HuH-7.5 (cell line): ENCODE results near the gene TSPEAR.

Experiments
- DNase-seq: peaks from one replicate; pipeline ENCODE4 v3.0.0; 2011; ENCODE audit warnings: low spot score

Gene TSPEAR

DNA sequence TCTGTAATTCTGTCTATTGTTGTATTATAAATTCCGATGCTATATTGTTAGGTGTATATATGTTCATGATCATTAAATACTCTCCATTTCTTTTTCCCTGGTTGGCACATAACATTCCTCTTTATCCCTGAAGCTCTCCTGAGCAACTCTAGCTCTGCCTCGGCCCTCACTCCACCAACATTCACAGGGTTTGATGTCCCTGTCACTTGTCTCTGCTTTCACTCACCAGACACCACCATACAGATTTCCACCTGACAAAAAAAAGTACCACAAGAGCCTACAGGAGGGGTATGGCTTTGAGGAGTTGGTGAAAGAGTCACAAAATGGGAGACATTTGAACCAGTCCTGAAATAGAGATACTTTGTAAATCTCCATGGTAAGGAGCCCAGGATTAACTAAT, 8.8 kb upstream of the TSPEAR start:
- no peak for DNase-seq

DNA sequence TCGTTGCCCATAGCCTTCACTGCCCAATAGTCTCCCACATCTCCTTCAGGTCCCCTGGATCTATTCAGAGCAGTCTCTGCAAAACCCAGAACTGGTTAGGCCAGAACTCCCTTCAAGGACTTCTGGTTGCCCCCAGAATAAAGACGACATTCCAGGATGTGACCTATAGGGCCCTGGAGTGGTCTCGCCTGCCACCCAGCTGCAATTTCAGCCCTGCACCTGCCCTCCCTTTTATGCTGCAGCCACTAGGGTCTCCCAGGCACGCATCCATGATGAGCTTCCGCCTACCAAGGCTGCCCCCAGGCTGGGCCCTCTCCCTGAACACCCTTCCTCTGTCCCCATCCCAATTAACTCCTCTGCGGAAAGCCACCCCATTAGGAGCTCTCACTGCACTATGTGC, 7.2 kb upstream of the TSPEAR start:
- DNase-seq: no peak

DNA sequence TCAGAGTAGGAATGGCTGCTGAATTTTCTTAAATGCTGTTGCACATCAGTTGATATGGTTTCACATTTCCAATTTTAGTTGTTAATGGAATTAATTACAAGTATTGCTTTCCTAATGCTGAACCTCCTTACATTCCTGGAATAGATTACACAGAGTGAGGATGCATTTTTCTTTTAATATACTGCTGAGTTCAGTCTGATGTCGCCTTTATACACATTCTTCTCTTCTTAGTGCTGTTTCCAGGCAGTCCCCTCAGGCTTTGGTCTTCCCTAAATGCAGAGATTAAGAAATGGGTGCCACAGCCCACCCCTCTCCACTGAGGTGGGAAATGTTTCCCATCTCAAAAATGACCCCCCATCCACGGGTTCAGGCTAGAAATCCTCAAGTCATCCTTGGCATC, 6.7 kb upstream of the TSPEAR start:
- no peak for DNase-seq

DNA sequence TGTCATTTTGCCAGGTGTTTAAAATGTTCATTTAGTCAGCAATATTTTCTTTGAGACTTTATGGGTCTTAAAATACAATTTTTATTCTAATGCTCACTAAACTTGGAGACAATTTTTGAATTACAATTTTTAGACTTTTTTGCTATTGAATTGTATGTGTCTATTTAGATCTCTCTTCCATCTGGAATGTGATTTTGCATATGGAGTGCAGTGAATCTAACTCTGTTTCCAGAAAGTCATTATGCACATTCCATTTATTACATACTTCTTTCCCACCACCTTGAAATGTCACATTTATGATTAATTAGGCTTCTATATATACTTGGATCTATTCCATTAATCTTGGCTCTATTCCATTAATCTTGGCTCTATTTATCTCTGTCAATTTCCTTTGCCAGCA, 5.6 kb upstream of the TSPEAR start:
- no peak for DNase-seq

DNA sequence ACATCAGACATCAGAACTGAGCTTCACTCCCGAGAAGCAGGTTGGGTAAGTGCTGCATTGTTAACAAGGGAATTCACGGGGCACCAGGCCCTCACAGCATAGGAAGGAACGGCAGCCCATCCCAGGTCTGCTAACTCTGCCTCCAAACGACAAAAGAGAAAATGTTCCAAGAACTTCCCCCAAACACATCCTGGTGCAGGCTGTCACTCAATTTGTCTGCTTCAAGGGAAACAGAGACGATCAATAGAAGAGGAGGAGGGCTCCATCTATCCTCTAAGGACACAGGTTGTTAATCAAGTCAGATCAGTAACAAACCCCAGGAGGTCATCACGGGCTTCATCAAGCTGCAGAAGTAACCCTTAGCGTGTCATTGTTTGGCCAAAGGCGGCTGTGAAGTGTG, 3.5 kb upstream of the TSPEAR start:
- DNase-seq: no peak

DNA sequence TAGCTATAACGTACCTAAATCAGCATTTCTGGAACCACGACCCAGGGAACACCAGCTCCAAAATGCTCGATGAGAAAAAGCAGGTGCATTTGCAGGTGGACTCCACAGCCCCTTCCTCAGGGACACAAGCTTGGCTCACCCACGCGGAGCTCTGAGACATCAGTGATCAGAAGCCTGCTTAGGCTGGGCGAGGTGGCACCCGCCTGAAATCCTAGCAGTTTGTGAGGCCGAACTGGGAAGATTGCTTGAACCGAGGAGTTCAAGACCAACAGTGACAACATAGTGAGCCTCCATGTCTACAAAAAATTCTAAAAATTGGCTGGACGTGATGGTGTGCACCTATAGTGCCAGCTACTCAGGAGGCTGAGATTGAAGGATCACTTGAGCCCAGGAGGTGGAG, 2.5 kb upstream of the TSPEAR start:
- DNase-seq: no peak

DNA sequence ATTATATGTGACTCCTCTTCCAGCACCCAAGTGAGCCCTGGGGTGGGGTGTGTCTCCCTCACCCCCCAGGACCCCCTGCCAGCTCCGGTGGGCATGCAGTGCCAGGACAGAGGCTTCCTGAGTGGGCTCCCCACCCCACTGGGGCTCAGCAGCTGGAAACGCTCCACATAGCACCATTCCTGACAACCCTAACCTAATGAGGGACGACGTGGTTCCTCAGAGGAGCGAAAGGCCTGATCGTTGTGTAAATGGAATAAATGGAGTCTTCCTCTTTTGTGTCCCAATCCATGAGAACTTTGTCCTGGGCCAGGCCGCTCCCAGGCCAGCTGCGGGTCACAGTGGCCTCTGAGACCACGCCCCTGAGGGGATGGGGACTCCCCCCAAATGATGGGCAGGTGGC, 1.8 kb upstream of the TSPEAR start:
- DNase-seq: no peak

DNA sequence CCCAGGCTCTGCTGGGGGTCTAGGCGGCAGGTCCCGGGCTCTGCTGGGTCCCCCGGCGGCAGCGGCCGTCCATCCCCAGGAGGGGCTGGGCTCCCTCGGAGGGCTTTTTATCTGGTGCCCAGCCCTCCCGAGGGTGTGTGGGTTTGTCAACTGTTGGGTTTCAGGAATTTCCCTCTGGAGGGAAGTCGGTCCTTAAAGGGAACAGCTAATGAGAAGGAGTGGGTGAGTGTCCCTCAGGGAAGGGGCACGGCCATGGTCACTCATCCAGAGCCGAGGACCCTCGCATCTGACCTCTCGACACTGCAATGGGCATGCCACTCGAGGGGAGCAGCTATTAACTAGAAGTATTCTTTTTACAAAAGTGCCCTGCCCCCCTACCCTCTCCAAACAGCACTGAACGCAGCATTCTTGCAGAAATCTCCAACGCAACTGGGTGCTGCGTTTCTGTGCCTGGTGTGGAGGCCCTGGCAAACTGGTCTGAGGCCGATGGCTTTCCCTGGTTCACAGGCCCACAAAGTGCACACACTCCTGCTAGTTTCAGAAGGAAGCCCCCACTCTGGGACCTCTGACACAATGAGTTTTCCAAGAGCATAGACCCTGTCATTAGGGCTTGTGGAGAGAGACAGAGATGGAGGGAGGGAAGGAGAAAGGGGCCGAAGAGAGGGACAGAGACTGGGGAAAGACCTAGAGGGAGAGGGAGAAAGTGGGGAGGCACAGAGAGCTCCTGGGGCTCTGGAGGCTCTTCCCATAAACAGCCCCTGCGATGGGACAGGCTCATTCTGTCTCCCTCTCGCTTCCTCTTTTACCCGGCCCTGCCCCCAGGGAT, 1.0 kb upstream of the TSPEAR start:
- no peak for DNase-seq

DNA sequence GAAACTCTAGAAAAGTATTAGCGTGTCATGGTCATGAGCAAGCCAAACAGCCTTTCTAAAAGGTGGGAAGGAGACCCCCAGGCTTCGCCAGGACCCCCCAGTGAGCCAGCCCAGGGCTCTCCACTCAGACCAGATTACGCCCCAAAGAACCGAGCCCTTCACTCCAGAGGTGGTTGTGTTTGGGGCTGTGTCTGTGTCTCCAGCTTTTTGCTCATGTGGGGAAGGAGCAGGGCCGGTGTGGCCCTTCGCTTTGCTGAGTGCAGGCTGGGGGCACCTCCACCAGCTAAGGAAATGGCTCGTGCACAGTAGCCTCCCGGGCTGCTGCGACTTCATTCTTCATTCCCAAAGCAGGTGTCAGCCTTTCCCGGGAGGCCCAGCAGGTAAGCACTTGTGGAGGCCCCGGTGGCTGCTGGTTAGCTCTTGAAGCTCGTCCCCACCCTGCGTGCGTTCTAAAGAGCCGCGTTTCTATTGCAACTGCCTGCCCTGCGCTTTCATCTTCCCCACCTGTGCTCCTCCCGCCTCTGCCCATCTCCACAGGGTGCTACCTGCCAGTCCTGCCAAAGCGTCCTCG, 531 bp downstream of the TSPEAR start:
- no peak for DNase-seq

DNA sequence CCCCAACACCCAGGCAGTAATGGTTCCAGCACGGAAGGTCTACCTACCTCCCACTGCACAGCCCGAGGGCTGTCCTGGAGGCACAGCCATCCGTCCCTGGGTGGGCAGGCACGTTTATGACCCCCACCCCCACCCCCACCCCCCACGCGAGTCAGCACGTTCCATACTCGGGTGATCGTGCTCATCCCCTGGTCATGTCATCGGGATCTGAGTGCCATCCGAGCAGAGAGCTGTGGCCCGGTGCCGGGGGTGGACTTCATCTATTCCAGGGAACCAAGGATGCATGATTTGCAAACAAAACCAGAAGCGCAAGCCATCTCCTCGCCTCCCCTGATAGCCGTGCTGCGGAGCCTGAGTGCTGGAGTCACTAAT, 1.1 kb downstream of the TSPEAR start:
- DNase-seq: no peak

DNA sequence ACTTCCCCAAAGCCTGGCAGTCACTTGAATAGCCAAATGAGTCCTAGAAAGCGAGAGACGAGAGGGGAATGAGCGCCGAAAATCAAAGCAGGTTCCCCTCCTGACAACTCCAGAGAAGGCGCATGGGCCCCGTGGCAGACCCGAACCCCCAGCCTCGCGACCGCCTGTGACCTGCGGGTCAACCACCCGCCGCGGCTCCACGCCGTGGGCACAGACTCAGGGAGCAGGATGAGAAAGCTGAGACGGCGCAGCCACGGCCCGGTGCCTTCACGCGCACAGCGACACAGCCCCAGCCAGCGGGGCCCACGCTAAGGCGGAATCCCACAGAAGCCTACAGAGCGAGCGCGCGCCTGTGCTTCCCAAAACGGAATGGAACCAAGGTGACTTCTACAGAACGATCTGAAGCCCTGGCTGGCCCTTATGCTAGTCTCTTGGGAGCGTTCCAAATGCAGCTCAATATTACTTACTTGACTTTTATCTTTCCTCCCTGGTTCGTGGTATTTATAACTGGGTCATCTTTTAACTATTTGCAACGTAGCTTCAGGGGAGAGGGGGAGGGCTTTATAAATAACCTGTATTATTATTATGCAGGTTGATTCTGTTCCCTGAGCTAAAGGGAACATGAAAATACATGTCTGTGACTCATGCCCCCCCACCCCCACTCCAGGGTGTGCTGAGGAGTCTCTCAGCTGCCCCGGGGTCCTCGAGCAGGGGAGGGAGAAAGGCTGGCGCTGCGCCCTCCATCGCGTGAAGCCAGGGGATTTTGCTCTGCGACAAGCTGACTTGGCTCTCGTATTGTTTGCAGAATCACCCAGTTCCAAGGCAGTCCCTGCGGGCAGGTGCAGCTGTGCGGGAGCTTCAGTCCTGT, 1.7 kb downstream of the TSPEAR start:
- DNase-seq: no peak

DNA sequence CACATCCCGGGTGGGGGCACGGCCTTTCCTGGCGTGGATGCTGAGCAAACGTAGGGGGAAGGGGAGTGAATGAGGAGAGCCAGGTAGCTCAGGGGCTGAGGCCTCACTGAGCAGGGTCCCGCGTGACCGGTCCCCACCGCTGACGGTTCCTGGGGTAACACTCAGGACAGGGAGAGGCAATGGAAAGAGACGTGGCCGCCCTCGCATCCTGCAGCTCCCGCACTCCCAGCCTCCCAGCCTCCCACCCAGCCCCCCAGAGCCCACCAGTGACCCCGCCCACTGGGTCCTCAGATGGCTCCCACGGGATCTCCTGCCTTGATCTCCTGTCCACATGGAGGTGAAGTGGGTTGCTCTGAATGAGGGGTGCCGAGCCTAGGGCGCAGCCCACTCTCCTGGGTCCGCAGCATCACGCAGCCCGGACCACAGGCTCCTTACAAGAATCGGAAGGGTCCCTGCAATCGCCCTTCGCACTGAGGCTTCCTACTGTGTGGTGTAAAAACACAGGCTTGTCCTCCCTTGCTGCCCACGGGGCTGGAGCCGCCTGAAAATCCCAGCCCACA, 2.4 kb downstream of the TSPEAR start:
- no peak for DNase-seq

DNA sequence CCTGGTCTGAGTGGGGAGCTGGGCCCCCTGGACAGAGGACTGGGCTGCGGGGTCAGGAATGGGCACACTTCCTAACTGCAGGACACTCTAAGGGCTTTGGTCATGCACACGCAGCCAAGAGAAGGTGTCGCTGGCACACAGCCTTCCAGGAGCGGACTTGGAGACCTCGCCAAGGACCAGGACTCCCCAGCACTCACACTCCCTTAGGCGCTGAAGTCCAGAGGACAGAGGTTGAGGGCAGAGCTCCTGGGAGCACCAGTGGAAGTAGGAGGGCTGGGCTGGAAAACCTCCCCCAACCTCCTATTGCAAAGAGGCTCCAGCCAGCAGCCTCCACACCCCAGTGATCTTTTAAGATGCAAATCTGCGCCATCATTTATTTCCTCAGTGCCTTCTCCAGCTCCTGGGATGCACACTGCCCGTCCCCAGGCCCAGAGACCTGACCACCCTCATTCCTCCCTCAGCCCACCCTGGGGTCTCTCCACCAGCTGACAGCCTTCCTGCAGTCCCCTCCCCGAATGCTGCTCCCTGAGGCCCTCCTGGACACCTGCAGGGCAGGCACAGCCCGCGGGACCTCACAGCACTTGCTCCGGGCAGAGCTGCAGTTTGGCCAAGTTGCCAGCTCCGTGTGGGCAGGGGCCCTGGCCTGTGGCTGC, 3.0 kb downstream of the TSPEAR start:
- DNase-seq: no peak

DNA sequence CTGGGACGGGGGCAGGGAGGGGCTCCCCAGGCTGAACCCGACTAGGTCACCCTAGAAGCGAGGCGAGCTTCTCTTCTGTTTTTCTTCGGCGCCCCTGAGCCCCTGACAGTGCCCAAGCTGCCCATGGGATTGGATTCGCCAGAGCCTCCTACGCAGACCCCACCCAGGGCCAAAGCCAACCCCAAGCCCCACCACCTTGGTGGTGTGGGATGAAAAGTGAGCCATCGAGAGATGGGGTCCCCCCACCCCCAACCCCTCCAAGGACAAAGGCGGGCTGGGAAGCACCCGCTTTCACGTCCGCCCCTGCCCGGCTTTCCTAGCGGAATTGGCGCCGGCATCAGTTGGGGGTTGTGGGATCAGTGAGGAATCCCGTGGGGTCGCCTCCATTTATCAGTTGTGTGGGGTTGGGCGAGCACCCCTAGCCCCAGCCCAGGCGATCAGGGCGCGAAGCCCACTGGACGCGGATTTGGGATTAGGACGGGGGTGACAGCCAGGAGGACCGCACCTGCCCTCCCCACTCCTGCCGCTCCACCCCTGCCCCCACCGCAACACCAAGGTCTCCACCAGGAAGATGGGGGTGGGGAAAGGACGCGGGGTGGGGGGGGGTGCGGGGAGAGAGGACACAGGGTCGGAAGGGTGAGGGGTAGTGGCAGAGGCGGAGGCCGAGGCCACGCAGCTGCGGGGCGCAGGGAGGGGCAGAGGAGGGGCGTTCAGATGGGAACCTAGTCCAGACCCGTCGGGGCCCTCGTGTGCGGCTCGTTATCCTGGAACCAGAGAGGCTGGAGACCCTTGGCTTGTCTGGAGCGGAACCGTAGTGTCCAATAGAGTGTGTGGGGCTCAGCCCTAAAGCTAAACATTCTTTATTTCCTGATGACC, 4.4 kb downstream of the TSPEAR start:
- no peak for DNase-seq

DNA sequence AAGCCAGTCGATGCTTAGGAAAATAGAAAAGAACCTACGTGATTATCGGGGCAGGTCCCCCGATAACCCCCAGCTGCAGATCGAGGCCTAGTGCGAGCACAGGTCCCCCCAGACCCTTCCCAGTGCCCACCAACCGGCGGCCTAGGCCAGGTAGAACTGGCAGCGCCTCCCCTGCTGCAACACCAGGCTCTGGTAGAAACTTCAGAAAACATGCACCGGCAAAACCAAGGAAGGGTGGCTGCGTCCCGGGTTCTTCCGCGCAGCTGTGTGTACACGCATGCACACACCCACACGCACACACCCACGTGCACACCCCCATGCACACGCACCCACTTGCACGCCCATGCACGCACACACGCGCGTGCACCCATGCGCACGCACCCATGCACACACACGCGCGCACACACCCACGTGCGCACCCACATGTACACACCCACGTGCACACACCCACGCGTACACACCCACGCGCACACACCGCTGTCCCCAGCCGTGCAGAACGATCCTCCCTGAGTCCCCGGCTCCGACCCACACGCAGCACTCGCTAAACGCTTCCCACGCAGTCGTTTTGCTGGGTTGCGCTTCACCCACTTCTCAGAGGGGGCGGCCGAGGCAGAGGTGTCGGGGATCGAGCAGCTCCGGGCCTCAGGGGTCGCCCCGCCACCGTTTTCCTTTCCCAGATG, 5.2 kb downstream of the TSPEAR start:
- no peak for DNase-seq

DNA sequence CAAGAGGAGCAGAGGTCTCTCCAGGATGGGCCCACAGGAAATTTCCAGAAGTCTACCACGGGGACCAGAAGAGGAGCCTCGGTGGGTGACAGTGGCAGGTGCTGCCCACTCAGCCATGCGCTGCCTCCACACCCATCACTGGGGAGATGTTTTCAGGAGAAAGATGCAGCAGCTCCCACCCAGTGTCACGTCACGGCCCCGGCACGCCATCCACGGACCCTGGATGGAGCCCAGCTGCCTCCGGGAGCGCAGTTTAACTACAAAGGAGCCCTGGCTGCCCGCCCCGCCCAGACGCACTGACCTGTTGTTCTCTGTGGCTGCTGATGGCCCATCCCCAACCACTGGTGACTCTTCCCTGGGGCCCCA, 6.8 kb downstream of the TSPEAR start:
- DNase-seq: no peak

DNA sequence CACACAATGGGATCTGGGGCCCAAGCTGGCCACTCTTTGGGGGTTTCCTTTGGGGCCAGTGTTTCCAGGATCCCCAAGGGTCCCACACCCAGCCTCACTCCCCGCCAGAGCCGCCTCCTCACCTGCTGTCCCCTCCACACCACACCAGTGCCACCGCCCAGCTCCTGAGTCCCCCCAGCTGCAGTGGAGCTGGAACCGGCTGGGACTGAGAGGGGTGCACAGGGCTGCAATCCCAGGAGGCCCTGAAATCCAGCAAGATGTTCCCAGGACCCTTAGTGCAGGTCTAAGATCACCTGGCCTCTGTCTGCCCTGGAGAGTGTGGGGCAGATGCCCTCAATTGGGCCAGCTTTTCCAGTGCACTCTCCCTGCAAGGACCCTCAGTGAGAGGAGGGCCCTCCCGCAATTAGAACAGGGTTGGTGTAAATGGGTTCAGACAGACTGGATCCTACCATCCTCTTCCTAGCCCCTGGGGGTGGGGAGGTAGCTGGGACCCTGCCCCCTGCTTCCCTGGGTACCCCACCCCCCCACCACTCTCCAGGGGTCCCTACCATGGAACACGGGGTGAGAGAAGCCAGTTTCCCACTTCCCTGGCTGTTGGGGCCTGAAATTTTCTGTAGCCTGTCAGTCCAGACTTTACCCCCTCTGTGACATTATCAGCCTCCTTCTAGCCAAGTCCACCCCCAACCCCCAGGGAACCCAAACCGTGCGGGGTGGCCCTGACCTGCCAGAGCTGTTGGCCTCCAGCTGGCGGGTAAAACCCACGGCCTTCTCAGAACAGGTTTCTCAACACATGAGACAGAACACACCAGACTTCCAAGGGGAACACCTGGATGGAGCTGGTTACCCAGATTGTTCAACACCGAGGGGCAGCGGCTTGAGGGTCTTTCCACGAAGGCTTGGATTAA, 7.4 kb downstream of the TSPEAR start:
- DNase-seq: no peak

DNA sequence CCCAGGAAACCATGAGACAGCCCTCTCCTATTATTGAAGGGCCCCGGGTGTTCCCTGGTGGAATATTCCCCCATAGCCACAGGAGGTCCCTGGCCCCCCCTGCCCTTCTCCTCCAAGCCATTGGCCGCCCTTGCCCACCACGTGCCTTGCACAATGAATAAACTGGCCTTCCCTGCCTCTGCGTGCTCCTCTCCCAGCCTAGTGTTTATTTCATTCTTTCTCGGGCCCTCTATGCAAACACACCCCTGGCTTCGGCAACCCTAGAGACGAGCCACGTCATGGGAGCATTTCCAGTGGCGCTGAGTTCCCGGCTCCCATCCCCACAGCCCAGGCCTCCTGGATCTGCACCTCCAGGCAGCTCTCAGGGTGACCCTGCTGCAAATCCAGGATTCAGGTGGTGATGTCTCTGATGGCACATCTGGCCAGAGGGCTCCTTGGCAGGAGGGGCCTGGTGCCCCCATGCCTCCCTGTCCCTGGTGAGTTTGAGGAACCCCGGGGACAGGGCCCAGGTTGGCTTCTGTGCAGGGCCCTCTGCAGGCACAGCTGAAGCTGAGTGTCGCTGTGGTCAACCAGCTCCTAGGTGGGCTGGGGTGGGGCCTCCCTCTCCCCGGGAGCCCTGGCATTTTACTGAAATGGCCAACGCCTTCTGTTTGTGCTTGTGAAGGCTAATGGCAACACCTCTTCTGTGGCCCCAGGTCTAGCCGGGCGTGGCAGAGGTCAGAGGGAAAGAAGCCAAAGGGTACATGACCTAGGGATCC, 8.2 kb downstream of the TSPEAR start:
- DNase-seq: no peak
